Activated CD4-positive, CD25-positive, alpha-beta regulatory T cell treated with anti-CD3 and anti-CD28 coated beads, Interleukin-2, amount 50 U/mL, for 16 hours (primary cell): ENCODE data around the gene HOTAIR.

ENCODE experiments used
- DNase-seq: peaks from one replicate; pipeline ENCODE4 v3.0.0-alpha.2; 2020; ENCODE audit warnings: low read depth, low spot score

HOTAIR gene

GRCh38 chr12:54011665-54012532, 37.1 kb upstream of the HOTAIR start:
- no peak for DNase-seq

- no peak for DNase-seq
Measured at GRCh38 chr12:54010972-54011664, 36.4 kb upstream of the HOTAIR start.

- no peak for DNase-seq
Measured at GRCh38 chr12:54010053-54010971, 35.6 kb upstream of the HOTAIR start.

- no peak for DNase-seq
Measured at GRCh38 chr12:54009171-54010052, 34.7 kb upstream of the HOTAIR start.

- no peak for DNase-seq
Measured at GRCh38 chr12:54008260-54008552, 33.5 kb upstream of the HOTAIR start.

- DNase-seq = no peak
Measured at GRCh38 chr12:54007538-54008259, 32.9 kb upstream of the HOTAIR start.

GRCh38 chr12:54006559-54007220, 31.9 kb upstream of the HOTAIR start:
- DNase-seq = no peak

GRCh38 chr12:54005853-54006558, 31.3 kb upstream of the HOTAIR start:
- DNase-seq = peak; percentile 75

GRCh38 chr12:54005531-54005852, 30.7 kb upstream of the HOTAIR start:
- DNase-seq = no peak

- DNase-seq = no peak
Measured at GRCh38 chr12:54004841-54005530, 30.2 kb upstream of the HOTAIR start.

GRCh38 chr12:54004063-54004840, 29.5 kb upstream of the HOTAIR start:
- DNase-seq = no peak

GRCh38 chr12:54003625-54004024, 28.9 kb upstream of the HOTAIR start:
- no peak for DNase-seq

GRCh38 chr12:54002915-54003389, 28.2 kb upstream of the HOTAIR start:
- no peak for DNase-seq

- DNase-seq = no peak
Measured at GRCh38 chr12:54002278-54002914, 27.6 kb upstream of the HOTAIR start.

GRCh38 chr12:54001283-54002187, 26.8 kb upstream of the HOTAIR start:
- no peak for DNase-seq
